GM21717 (cell line): Measurements from ENCODE around the gene DAB1.
"Not testable (repeated sequence)": the region's sequence is repeated elsewhere in the genome, so short reads cannot be mapped to it uniquely, and the experiment has no call there.

ENCODE experiments used
- ATAC-seq: cut with Tn5 transposase; IDR thresholded peaks from one replicate; pipeline ENCODE4 v1.9.1; 2021; ENCODE audit warnings: mild to moderate bottlenecking, moderate library complexity; ENCODE audit not compliant: unreplicated experiment

Gene DAB1

DNA sequence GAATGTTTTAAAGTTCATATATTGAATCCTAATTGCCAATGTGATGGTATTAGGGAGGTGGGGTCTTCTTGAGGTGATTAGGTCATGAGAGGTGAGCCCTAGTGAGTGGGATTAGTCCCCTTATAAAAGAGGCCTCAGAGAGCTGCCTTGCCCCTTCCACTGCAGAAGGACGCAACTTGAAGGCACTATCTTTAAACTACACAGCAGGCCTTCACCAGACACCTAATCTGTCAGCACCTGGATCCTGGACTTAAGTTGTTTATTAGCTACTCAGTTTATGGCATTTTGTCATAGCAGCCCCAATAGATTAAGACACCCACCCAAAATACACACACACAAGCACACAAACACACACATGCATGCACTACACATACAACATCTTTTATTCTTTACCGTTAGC lies 61.4 kb downstream of the DAB1 start:
- no peak for ATAC-seq

DNA sequence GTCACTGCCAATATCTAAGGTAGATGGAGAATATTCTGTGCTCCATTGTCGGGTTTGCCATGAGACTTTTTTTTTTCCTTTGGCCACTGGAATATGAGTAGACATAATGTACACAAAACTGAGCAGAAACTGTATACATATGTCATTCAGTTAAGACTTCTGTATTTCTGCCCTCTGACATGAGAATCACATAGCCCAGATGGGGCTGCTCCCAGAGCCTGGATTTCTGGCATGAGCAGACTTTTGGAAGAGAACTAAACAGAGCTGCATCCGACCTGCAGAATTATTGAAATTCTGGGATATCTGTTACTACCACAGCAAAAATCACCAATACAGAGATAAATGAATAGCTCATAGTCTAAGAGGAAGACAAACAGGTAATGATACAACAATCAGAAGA lies 62.3 kb downstream of the DAB1 start:
- ATAC-seq: no peak

DNA sequence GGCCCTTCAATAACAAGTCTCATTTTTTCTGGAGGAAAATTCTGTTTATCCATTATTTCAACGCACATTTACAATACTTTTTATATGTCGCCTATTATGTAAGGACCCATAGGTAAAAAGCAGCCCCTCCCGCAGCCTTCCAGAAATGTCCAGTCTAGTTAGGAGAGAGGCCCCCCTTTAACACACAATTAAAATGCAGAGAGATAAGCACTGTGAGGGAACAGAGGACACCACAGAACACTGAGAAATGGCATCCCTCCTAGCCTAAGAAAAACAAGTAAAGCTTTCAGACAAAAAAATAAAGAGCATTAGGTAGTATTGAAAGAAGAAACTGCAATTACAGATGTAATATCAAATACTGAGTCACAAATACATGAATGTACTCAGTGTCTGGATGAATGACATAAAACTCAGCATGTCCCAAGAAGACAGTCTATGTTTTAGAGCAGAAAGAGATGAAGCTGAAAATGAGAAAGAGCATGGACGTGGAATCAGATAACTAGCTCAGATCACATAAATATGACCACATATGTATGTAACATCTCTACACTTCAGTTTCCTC lies 62.9 kb downstream of the DAB1 start:
- no peak for ATAC-seq

DNA sequence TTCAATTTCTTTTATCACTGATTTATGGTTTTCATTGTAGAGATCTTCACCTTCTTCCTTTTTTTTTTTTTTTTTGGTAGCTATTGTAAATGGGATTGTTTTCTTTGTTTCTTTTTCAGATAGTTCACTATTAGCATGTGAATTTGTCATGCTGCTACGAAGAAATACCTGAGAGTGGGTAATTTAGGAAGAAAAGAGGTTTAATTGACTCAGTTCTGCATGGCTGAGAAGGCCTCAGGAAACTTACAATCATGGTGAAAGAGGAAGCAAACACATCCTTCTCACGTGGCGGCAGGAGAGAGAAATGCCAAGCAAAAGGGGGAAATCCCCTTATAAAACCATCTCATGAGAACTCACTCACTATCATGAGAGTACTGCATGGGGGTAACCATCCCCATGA lies 66.4 kb downstream of the DAB1 start:
- ATAC-seq: no peak

DNA sequence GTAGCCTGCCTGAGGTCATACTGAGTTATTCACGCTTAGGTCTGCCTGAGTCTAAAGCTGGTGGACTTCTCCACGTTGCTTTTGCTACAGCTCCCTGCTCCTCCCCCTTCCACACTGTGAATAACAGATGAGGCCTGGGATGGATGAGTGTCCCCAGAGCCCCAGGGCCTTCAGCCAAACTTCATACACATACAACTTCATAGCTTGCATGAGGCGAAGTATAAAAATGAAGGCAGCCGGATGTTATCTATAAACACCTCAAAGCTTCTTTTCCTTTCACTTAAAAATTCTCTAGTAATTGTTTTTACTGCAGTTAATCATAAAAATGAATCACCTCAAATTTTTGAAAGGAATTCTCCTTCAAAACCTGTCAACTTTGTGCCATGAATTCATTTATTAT lies 70.2 kb downstream of the DAB1 start:
- no peak for ATAC-seq

DNA sequence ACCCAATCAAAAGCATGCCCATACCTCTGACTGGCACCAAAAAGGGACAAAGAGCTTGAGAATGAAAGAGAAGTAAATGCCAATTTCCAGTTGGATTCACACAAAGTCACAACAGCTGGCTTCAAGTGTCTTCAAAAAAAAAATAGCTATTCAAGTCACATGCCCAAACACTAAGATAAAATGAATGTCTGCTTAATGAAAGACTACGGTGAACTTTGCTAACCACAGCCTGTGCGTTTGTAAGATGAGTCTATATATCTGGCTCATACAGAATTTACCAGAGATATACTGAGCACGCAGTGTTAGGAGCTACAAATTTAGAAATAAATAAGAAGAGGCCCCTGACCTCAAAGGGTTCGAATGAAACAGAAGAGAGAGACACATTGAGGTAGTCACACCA lies 73.2 kb downstream of the DAB1 start:
- ATAC-seq: no peak

DNA sequence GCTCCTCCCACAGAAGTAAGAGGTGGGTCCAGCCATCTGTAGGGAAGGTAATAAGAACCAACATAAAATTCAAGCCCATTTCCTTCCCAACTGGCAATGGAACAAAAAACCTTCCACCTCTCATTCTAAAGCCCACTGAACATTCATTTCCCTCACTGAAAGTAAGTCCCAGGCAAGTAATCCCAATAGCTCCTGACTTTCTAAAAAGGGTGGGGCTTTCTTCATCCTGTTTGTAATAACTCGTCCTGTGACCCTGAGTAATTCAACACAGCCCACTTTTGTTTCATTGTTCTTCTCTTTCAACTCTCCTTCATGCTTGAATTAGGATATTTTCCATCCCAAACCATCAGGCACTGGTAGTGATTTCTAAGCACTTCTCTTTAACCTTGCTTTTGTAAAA lies 74.9 kb downstream of the DAB1 start:
- no peak for ATAC-seq

DNA sequence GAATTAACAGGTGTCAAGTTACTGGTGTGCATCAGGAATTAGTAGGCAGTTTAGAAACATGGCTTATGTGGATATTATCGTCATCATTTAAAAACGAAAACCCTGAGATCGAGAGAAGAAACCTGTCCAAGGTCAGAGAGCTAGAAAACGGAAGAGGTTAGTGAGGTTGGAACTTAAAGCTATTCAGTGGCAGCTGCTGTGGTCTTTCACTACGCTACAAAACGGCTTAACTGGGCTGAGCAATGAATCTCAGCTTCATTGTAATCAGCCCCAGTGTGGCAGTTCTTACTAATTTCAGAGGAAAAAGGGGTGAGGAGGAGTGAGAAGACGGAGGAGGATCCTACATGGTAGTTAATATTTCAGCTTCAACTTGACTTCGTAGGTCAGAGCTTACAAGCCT lies 77.9 kb downstream of the DAB1 start:
- no peak for ATAC-seq

DNA sequence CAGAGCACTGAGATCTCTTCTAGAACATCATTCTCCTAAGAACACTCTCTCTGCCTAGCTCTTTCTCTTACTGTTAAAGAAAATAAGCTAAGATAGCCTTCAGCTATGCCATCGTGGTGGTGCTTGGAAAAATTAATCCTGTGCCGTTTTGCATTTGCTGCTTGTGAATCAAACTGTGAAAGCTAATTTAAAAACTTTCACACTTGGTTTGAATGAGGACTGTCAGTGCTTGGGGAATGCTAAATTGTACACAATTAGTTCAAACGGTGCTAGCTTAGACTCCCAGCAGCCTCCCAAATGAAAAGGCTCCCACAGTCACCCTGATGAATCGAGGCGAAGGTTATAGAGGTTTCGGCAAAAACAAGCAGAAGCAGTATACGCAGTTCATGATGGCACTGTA lies 79.6 kb downstream of the DAB1 start:
- ATAC-seq: no peak

DNA sequence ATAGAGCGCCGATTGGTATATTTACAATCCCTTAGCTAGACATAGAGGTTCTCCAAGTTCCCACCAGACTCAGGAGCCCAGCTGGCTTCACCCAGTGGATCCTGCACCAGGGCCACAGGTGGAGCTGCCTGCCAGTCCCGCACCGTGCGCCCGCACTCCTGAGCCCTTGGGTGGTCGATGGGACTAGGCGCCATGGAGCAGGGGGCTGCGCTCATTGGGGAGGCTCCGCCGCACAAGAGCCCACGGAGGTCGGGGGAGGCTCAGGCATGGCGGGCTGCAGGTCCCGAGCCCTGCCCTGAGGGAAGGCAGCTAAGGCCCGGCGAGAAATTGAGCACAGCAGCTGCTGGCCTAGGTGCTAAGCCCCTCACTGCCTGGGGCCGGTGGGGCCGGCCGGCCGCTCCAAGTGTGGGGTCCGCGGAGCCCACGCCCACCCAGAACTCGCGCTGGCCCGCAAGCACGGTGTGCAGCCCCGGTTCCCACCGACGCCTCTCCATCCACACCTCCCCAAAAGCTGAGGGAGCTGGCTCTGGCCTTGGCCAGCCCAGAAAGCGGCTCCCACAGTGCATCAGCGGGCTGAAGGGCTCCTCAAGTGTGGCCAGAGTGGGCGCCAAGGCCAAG lies 80.5 kb downstream of the DAB1 start:
- not testable (repeated sequence) for ATAC-seq

DNA sequence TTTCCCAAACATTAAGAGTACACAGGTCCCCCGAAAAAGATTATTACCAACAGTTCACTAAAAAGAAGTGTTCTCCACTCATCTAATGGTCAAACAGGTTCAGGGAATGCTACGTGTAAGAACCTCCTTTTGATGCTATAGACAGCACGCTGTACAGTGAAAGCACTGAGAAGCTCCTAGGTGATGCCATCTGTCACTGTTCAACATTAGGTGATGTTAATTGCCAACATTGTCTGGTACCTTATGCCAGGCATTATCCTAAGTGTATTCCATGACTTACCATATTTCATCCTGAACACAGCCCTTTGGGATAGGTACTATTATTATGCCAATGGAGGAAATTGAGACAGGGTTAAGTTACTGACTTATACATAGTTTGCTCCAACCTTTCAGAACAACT lies 82.1 kb downstream of the DAB1 start:
- no peak for ATAC-seq

DNA sequence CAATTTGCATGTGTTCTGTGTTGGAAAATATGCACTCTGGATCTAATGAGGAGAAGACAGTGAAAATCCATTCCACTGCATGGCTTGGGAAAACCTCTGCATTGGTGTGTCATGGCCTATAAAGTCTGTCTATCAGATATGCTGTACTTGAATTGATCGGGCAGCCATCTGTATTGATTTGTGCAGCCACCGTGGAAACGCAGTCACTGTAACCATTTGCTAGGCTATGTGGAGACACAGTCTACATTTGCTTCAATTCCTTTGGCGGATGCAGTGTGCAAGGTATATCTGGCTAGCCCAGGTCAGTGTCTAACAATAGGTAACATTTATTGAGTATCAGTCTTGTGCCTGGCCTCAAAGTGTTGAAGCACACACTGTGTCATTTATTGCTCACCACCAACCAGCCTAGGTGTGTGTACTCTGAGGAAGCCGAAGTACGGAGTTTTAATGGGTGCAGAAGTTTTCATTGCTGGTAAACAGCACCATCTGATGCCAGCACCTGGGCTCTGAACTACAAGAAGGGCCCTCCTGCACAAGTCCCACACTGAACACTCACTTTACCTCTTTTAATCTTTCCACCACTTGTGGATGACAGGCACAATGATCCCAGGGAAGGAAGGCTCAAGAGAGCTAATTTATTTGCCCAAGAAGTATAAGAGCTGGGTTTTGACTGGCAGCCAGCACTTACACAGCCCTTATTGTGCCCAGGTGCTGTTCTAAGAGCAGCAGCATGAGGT lies 83.4 kb downstream of the DAB1 start:
- no peak for ATAC-seq

DNA sequence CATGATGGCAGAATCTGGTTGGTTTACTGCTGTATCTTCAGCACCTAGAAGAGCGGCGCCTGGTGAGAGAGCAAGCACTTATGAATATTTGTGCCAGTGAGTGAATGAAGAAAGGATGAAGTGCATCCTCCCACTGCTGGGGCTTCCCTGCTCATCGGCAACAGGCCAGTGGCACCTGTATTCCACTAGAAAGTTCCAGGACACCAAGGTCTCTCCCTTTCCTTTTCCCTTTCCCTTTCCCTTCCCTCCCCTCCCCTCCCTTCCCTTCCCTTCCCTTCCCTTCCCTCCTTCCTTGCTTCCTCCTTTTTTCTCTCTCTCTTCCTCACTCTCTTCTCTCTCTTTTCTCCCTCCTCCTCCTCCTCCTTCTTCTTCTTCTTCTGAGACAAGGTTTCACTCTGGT lies 86.2 kb downstream of the DAB1 start:
- no peak for ATAC-seq

DNA sequence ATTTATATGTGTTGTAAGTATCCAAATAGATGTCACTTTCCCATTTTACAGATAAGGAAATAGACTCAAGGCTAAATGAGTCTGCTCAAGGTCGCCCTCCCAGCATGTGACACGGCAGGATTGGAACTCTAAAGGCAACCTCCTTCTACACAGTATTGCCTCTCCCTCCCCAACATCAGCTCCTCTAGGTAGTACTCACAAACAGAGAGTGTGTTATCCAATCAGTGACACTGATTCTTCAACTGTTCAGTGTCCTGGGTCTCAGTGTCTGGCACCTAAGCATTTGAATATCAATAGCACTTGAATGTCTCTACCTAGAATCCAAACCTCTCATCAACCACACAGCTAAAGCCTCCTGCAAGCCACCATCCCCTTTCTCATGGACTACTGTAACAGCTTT lies 87.1 kb downstream of the DAB1 start:
- ATAC-seq: no peak

DNA sequence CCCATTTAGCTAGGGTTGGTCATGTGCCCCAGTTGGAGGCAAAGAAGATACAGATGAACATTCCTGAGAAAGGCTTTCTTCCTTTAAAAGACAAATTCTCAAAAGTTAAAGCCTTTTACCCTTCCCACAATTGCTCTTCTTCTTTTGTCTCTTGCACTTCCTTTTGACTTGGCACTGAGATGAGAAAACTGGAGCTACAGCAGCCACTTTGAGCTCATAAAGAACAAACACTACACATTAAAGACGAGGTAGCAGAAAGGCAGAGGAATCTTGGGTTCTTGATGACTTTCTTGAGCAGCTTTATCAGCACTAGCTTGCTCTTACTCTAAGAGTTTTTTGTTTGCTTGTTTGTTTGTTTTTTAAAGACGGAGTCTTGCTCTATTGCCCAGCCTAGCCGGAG lies 92.2 kb downstream of the DAB1 start:
- ATAC-seq: no peak

DNA sequence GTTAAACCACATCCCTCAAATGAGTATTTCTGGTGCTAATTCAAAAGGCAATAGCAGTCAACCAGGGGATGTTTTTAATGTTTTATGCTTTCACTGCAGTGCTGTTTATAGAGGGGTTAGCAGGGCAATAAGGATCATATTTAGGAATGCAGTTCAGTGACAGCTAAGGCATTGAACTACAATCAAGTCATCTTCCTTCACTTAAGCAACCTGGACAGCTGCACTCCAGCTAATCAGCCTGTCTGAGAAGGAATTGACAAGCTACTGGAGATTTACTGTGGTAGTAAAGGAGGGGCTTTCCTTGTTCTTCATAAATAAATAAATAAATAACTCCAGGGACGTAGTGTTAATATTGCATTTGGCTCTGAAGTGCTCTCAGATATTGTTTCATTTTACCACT lies 93.9 kb downstream of the DAB1 start:
- no peak for ATAC-seq

DNA sequence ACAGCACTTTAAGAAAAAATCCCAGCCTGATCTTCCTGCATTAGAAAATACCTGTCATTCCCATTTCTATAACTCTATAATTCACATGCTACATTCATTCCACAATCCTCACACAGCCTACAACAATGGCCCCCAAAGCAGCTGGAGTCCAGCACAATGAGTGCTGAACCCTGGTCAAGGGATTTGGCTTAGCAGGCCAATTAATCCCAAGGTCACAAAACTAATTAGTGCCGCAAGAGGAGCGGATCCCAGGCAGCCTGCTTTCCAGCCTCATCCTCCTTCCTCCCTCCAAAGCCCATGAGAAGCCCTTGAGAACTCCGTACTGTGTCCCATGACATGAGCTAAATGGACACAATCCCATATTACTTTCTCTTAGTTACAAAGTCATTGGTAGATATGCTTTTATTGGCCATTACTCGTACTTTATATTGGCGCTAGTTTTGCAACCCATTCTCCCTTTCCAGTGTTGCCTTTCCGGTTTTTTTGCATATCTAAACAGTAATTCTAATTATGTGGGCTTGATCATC lies 94.8 kb downstream of the DAB1 start:
- no peak for ATAC-seq

DNA sequence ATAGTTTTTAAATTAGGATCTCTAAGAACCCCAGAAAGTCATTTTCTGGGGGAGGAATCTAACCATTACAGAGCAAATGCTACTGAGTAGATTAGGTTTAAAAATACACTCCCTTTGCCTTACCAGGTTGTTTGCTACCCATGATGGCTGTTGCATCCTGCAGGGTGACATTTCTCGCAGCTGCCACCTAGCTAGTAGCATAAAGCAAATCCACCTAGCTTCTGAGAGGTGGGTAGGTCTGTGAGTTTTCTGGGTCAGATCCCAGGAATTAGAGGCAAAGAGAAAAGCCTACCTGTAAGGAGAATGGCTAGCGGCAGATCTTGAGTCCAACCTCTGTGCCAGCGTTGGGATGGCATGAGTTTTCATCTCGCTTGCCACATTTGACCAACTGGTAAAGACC lies 95.9 kb downstream of the DAB1 start:
- no peak for ATAC-seq

DNA sequence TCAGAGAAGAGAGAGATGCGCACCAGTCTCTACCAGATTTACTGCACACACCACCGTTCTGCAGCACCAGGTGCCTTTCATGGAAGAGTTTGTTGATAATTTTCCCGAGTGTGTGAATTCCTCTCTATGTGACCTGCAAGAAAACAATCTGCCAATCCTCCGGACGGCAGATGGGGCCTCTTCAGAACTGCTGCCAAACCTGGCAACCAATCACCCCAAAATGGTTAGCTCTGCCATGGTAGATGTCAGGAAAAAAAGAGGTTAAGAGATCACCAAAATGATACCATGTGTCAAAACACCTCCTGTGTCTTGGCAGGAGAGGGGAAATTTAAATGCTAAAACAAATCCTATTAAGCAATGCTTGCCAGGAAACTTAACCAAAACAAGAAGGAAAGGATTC lies 96.5 kb downstream of the DAB1 start:
- no peak for ATAC-seq

DNA sequence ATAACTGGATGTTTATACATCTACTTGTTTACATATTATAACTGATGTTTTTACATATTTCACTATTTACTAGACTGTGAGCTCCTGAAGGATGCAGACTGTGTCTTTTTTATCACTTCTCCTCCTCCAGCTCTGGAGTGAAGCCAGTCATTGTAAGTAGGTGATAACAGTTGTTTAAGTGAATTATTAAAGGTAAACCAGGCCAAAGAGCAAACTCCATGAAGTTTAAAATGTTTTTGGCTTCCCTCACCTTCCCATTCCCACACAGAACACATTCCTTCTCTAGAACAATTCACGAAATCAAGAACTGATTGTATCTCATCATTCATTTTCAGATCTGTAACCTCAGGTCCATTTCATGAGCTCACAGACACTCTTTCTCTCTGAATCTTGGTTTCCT lies 98.3 kb downstream of the DAB1 start:
- no peak for ATAC-seq

DNA sequence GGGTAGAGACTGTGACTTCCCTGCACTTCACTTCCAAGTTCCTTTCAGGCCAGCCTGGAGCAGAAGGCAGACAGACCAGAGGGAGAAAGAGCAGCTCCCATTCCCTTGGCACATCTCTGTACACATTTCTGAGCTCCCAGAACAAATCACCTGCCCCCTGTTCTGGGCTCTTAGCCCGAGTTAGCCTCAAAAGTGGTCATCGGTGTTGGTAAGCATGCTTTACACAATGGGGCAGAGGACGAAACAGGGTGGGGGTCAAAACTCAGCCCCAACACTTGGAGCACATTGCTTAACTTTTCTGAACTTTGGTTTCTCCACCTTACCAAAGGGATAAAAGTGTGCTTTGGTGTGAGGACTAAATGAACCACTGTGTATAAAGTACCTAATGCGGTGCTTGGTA lies 98.7 kb downstream of the DAB1 start:
- ATAC-seq: no peak

DNA sequence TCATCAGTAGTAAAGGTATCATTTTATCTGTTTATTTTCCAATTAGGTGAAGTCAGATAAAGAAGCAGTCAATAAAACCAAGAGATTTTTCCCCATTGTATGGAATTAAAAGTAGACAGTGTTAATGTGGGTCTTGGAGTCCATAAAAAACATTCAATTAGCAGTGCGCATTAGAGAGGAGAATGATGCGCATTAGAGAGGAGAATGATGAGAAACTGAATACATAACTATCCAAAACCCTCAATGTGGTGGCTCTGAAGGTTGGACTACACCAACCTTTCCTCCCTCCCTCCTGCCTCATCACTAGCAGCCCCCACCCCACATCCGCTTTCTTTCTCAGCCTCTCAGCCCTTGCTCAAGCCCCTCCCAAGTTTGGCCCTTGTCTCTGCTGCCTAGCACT lies 99.5 kb downstream of the DAB1 start:
- no peak for ATAC-seq
